ENCODE results near the gene MIS18BP1.

Gene MIS18BP1

DNA sequence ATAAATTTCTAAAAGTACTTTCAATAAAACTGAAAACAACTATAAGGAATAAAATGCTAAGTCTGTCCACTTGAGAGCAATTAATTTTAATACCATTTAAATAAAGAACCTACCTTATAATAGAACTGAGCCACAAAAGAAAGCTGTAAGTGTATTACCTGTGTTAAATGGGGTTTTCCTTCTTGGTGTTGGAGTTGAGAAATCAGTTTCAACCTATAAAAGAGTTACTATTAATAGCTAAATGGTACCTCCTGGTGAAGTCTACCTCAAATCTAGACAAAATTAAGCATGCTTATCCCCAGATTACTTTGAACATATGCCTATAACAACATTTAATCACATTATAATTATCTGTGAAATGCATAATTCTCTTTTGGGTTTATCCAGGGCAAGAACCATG lies 48.8 kb downstream of the MIS18BP1 start:
- Histone ChIP-seq H3K4me1 (ENCODE audit: low read length) (peaks cover 17% of the 10 kb centered on the region), H2AFZ (ENCODE audit: low read length) (no peak overlapping the region), H3K9me3 (replicated peaks; ENCODE audit: insufficient read depth, low read length) (no peaks in the 10 kb centered on the region), H3F3A (ENCODE audit: insufficient read depth, low read length) (peaks cover 15% of the 10 kb centered on the region), H3K4me2 (ENCODE audit: low read depth, low read length) (no peak overlapping the region), H4K20me1 (ENCODE audit: insufficient read depth, low read length) (no peaks in the 10 kb centered on the region), H3K4me3 (ENCODE audit: low read length) (no peak overlapping the region), H3K27ac (ENCODE audit: low read length) (no peak overlapping the region), H3K27me3 (replicated peaks; ENCODE audit: insufficient read depth, low read length) (no peaks in the 10 kb centered on the region), H3K9me2 (replicated peaks; ENCODE audit: insufficient read depth, low read length) (no peaks in the 10 kb centered on the region), H3K79me2 (ENCODE audit: low read length) (no peaks in the 10 kb centered on the region), H3K9ac (ENCODE audit: low read length) (no peak overlapping the region), H3K36me3 (replicated peaks; ENCODE audit: insufficient read depth, low read length) (no peaks in the 10 kb centered on the region)
- TF ChIP-seq EZH2phosphoT487 (IDR thresholded peaks at IDR 0.05; ENCODE audit: low read length) (no peak), EZH2 (optimal IDR thresholded peaks at IDR 0.05; ENCODE audit: low read depth, low read length) (no peak)
- TF ChIP-seq, protein P1, sequence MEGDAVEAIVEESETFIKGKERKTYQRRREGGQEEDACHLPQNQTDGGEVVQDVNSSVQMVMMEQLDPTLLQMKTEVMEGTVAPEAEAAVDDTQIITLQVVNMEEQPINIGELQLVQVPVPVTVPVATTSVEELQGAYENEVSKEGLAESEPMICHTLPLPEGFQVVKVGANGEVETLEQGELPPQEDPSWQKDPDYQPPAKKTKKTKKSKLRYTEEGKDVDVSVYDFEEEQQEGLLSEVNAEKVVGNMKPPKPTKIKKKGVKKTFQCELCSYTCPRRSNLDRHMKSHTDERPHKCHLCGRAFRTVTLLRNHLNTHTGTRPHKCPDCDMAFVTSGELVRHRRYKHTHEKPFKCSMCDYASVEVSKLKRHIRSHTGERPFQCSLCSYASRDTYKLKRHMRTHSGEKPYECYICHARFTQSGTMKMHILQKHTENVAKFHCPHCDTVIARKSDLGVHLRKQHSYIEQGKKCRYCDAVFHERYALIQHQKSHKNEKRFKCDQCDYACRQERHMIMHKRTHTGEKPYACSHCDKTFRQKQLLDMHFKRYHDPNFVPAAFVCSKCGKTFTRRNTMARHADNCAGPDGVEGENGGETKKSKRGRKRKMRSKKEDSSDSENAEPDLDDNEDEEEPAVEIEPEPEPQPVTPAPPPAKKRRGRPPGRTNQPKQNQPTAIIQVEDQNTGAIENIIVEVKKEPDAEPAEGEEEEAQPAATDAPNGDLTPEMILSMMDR (IDR thresholded peaks at IDR 0.05; ENCODE audit: low read length) = no peak
- peak; percentile 21 for DNase-seq

DNA sequence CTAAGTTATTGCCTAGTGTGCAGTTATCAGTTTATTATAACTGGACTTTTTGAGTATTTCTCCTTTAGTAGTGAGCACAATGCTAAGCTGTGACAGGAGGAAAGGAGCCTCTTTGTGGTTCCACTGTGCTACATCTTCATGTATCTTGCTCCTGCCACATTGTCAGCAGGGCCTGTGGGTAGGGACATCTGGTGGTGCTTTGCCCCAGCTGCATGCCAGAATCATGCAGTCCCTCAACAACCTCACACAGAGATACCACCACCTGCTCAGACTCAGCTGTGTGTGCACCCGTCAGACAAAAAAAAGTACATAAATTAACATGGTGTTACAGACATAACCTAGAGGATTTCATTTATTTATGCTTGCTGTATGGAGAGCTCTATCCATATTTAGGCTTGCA lies 51.1 kb downstream of the MIS18BP1 start:
- peaks cover 15% of the 10 kb centered on the region for H3F3A ChIP-seq (ENCODE audit: insufficient read depth, low read length)
- H3K4me3 ChIP-seq (ENCODE audit: low read length) = no peak overlapping the region
- no peak overlapping the region for H2AFZ ChIP-seq (ENCODE audit: low read length)
- H3K4me2 ChIP-seq (ENCODE audit: low read depth, low read length) = no peak overlapping the region; the same call in 1 of the 2 replicates
- DNase-seq = peak; percentile 66
- H3K9me3 ChIP-seq (replicated peaks; ENCODE audit: insufficient read depth, low read length) = no peaks in the 10 kb centered on the region
- no peaks in the 10 kb centered on the region for H4K20me1 ChIP-seq (ENCODE audit: insufficient read depth, low read length)
- no peaks in the 10 kb centered on the region for H3K27me3 ChIP-seq (replicated peaks; ENCODE audit: insufficient read depth, low read length)
- no peak overlapping the region for H3K9ac ChIP-seq (ENCODE audit: low read length)
- H3K79me2 ChIP-seq (ENCODE audit: low read length) = no peaks in the 10 kb centered on the region
- no peak for TF ChIP-seq EZH2phosphoT487 (IDR thresholded peaks at IDR 0.05; ENCODE audit: low read length)
- TF ChIP-seq, protein P1 (IDR thresholded peaks at IDR 0.05; ENCODE audit: low read length) = peak; percentile 51
- peaks cover 17% of the 10 kb centered on the region for H3K4me1 ChIP-seq (ENCODE audit: low read length)
- H3K36me3 ChIP-seq (replicated peaks; ENCODE audit: insufficient read depth, low read length) = no peaks in the 10 kb centered on the region
- no peaks in the 10 kb centered on the region for H3K9me2 ChIP-seq (replicated peaks; ENCODE audit: insufficient read depth, low read length)
- H3K27ac ChIP-seq (ENCODE audit: low read length) = peak overlapping the region; percentile 42; the same call in 1 of the 2 replicates

DNA sequence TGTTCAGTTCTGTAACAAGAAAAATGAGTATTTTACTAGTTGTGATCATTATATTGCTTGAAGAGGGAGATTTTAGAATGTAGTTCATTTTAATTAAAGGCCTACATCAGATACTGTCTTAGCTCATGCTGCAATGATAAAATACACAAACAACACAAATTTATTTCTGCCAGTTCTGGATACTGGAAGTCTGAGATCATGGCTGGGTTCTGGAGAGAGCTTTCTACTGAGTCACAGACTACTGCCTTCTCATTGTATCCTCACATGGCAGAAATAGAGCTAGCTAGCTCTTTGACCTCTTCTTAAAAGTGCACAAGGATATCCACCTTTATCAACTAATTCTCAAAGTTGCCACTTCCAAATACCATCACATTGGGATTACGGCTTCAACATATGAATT lies 53.8 kb downstream of the MIS18BP1 start:
- Histone ChIP-seq H3K4me3 (ENCODE audit: low read length) (no peak overlapping the region), H3K79me2 (ENCODE audit: low read length) (no peaks in the 10 kb centered on the region), H3K36me3 (replicated peaks; ENCODE audit: insufficient read depth, low read length) (no peaks in the 10 kb centered on the region), H4K20me1 (ENCODE audit: insufficient read depth, low read length) (no peaks in the 10 kb centered on the region), H3K4me2 (ENCODE audit: low read depth, low read length) (no peak overlapping the region), H3K9me3 (replicated peaks; ENCODE audit: insufficient read depth, low read length) (no peaks in the 10 kb centered on the region), H3K27me3 (replicated peaks; ENCODE audit: insufficient read depth, low read length) (no peaks in the 10 kb centered on the region), H3K4me1 (ENCODE audit: low read length) (peaks cover 22% of the 10 kb centered on the region), H3K27ac (ENCODE audit: low read length) (no peak overlapping the region), H3K9ac (ENCODE audit: low read length) (no peak overlapping the region), H2AFZ (ENCODE audit: low read length) (no peak overlapping the region), H3K9me2 (replicated peaks; ENCODE audit: insufficient read depth, low read length) (no peaks in the 10 kb centered on the region), H3F3A (ENCODE audit: insufficient read depth, low read length) (peaks cover 21% of the 10 kb centered on the region)
- no peak for DNase-seq
- no peak for TF ChIP-seq EZH2phosphoT487 (IDR thresholded peaks at IDR 0.05; ENCODE audit: low read length)
- TF ChIP-seq, protein P1 (IDR thresholded peaks at IDR 0.05; ENCODE audit: low read length) = no peak
